BE2C (cell line): Measurements from ENCODE around the gene TSC22D3.

ENCODE experiments used
- DNase-seq: peaks from one replicate; pipeline ENCODE4 v3.0.0-alpha.2; 2020
- H3K27me3 ChIP-seq: fragments of 250-450 bp; sonication (Bioruptor Pico); 2 replicates; pipeline ENCODE4 v1.5.1; 2020; ENCODE audit warnings: mild to moderate bottlenecking
- H3K36me3 ChIP-seq: fragments of 250-450 bp; sonication (Bioruptor Pico); 2 replicates; pipeline ENCODE4 v1.5.1; 2020; ENCODE audit warnings: mild to moderate bottlenecking
- H3K4me1 ChIP-seq: fragments of 250-450 bp; sonication (Bioruptor Pico); 2 replicates; pipeline ENCODE4 v1.5.1; 2020
- H3K4me3 ChIP-seq: 2 replicates; pipeline ENCODE4 v1.5.1; 2011; ENCODE audit warnings: low read depth, low read length
- H3K9me3 ChIP-seq: fragments of 250-450 bp; sonication (Bioruptor Pico); 2 replicates; pipeline ENCODE4 v1.5.1; 2020
- CTCF ChIP-seq: IDR thresholded peaks from 2 replicates; pipeline ENCODE4 v1.5.1; 2012; ENCODE audit warnings: mild to moderate bottlenecking, low read depth, low read length

The TSC22D3 gene

GRCh38 chrX:107773906-107774435 lies 1.6 kb downstream of the TSC22D3 start:
- H3K36me3 ChIP-seq = no peaks in the 10 kb centered on the region
- no peaks in the 10 kb centered on the region for H3K27me3 ChIP-seq
- no peak for TF ChIP-seq CTCF
- H3K4me3 ChIP-seq = no peak overlapping the region
- no peaks in the 10 kb centered on the region for H3K9me3 ChIP-seq
- no peaks in the 10 kb centered on the region for H3K4me1 ChIP-seq
- no peak for DNase-seq

- no peaks in the 10 kb centered on the region for H3K36me3 ChIP-seq
- H3K4me1 ChIP-seq = no peaks in the 10 kb centered on the region
- peak; percentile 25 for DNase-seq
- no peak for TF ChIP-seq CTCF
- H3K9me3 ChIP-seq = no peaks in the 10 kb centered on the region
- H3K27me3 ChIP-seq = no peaks in the 10 kb centered on the region
- no peak overlapping the region for H3K4me3 ChIP-seq
These were observed 2.4 kb downstream of the TSC22D3 start for GRCh38 chrX:107773206-107773605.

GRCh38 chrX:107769581-107770317 lies 5.8 kb downstream of the TSC22D3 start:
- TF ChIP-seq CTCF = no peak
- no peaks in the 10 kb centered on the region for H3K36me3 ChIP-seq
- H3K4me3 ChIP-seq = no peak overlapping the region
- H3K27me3 ChIP-seq = no peaks in the 10 kb centered on the region
- H3K4me1 ChIP-seq = no peaks in the 10 kb centered on the region
- no peak for DNase-seq
- no peaks in the 10 kb centered on the region for H3K9me3 ChIP-seq

- H3K36me3 ChIP-seq = no peaks in the 10 kb centered on the region
- H3K4me1 ChIP-seq = no peaks in the 10 kb centered on the region
- DNase-seq = no peak
- H3K9me3 ChIP-seq = no peaks in the 10 kb centered on the region
- no peak overlapping the region for H3K4me3 ChIP-seq
- no peak for TF ChIP-seq CTCF
- no peaks in the 10 kb centered on the region for H3K27me3 ChIP-seq
These were observed 7.5 kb downstream of the TSC22D3 start for GRCh38 chrX:107768051-107768450.

GRCh38 chrX:107766470-107767150 lies 9.0 kb downstream of the TSC22D3 start:
- no peak for TF ChIP-seq CTCF
- Histone ChIP-seq H3K36me3 (no peaks in the 10 kb centered on the region), H3K4me1 (no peaks in the 10 kb centered on the region), H3K4me3 (no peak overlapping the region), H3K9me3 (no peaks in the 10 kb centered on the region), H3K27me3 (no peaks in the 10 kb centered on the region)
- DNase-seq = no peak
